Central memory CD4-positive, alpha-beta T cell (primary cell): ENCODE data around the gene ATAD3C.
"Not testable (repeated sequence)": the region's sequence is repeated elsewhere in the genome, so short reads cannot be mapped to it uniquely, and the experiment has no call there.

Source experiments
- DNase-seq: peaks from one replicate; pipeline ENCODE4 v3.0.0; 2022

ATAD3C gene

DNA sequence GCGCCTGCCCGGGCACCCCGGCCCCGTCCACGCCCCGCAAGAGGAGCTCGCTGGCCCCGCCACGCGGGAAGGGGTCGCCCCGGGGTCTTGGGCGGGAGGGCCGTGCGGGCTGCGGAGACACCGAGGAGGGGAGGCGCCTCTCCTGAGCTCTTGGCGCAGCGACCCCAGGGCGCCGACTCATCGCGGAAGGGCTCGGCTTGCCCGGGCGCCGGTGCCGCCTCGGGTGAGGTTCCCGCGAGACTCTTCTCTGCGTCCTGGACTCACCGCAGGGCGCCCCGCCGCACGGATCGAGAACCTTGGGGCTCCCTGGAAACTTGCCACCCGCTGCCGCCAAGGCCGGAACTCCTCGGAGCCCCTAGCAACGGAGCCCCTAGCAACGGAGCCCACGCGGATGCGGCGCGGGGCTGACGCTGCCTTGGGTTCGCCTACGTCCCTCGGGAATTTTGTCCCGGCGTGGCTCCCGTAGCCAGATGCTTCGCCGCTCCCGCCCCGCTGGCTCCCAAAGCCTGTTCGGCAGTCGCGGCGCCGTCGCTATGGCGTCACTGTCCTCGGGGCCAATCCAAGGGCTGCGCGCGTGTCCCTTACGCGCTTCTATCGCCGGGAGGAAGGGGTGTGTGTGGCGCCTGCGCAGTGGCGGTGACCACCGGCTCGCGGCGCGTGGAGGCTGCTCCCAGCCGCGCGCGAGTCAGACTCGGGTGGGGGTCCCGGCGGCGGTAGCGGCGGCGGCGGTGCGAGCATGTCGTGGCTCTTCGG is 62.2 kb downstream of the ATAD3C start, which contains the start of gene ATAD3A:
Gene ATAD3A (plus strand): TSS at position 630 of the 753 bp plus-strand sequence. CDS start 107 bp downstream, at position 737.
- peak; percentile 94 for DNase-seq

DNA sequence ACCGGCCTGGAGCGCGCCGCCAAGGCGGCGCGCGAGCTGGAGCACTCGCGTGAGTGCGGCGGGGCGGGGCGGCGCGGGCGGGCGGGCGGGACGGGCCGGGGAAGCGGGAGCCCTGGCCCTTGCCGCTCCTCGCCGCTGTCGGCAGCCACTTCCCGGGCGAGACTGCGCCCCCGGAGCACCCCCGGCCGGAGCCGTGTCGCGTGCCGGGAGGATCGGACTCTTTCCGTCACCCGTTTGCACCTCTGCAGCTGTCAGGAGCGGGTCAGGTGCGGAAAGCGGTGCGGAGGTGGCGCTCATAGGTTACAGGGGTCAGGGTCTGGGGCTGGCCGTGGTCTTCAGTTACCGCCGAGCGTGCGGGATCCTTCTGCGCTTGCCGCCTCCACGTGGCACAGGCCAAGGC is 62.9 kb downstream of the ATAD3C start:
- DNase-seq, result peak; percentile 19

DNA sequence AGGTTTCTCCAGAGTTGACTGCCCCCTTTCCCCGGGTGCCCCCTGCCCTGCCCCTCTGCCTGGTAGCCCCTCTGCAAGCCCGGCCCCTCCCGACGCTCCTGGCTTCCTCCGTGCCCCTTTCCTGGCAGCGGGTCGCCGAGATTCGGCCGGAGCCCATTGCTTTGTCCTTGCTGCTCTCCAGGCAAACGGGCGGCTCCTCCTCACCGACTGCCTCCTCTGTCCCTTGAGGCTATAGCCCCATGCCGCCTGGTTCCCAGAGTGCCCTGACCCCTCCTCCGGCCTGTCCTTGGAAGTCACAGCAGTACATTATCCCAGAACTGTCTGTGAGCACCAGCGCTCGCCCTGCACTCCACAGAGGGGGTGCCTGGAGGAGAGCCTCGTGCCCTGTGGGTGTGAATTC is 64.2 kb downstream of the ATAD3C start:
- DNase-seq, result not testable (repeated sequence)

DNA sequence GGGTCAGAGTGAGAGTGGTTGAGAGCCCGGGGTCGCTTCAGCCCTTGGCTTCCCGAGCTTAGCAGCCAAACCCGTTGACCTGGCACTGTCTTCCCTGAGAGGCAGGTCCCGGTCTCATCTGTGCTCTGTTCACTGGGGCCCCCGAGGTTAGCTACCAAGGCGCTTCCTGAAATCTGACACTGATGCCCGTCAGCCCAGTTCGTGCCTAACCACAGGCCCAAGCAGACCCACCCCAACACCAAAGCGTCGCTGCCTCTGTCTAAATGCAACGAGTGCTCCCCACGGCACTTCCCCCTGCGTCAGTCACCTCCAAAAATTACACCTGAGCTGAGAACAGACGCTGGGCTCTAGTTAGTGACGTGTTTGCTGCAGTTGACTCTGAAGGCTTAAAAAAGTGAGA is 64.9 kb downstream of the ATAD3C start:
- not testable (repeated sequence) for DNase-seq

DNA sequence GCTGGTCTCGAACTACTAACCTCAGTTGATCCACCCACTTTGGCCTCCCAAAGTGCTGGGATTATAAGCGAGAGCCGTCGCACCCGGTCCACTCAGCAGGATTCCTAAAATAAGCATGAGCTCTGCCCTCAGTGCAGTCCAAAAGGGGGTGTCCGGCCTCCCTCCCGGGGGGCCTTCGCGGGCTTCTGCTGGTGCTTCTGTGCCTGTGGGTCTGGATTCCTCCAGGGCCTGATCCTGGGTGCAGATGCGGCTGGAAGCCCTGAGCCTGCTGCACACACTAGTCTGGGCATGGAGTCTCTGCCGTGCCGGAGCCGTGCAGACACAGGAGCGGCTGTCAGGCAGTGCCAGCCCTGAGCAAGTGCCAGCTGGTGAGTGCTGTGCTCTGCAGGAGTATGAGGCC is 67.4 kb downstream of the ATAD3C start:
- DNase-seq, result not testable (repeated sequence)

DNA sequence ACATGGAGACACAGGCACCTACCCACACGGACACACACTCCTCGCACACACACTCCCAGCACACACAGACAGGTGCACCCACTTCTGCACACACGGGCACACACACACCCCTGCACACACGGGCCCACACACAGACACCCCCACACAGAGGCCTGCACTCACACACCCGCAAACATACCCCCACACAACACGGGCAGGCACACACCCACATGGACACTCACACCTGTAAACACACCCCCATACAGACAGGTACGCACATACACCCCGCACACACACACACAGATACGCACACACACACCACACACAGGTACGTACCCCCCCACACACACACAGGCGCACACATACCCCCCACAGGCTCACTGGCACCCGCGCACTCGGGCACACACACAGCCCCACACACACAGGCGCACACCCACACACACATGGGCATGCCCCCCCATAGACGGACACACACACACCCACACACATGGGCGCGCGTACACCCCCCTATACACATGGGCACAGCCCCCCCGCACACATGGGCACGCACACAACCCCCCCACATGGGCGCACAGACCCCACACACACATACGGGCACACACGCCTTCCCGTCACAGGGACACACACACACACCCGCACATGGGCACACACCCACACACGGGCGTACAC is 68.6 kb downstream of the ATAD3C start:
- DNase-seq, result no peak

DNA sequence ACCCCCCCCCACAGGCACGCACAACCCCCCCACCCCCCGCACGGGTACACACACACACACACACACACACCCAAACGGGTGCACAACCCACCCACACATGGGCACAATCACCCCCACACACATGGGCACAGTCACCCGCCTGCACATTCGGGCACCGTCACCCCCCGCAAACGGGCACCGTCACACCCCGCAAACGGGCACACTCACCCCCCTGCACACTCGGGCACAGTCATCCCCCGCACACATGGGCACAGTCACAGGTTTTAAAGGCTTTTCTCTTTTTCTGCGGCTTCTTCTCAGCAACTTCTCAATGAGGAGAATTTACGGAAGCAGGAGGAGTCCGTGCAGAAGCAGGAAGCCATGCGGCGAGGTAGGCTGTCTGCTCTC is 69.1 kb downstream of the ATAD3C start:
- not testable (repeated sequence) for DNase-seq
